Mesendoderm (in vitro differentiated cells): ENCODE data around the gene NUAK2.
"Not testable (repeated sequence)": the region's sequence is repeated elsewhere in the genome, so short reads cannot be mapped to it uniquely, and the experiment has no call there.

Experiments used
- DNase-seq: peaks from one replicate; pipeline ENCODE4 v3.0.0; 2013
- H2AK5ac ChIP-seq: 2 replicates; pipeline ENCODE4 v1.6.1; 2013; ENCODE audit warnings: low read length, inconsistent platforms
- H2BK120ac ChIP-seq: 2 replicates; pipeline ENCODE4 v1.6.1; 2013; ENCODE audit warnings: low read depth, mild to moderate bottlenecking, low read length, moderate library complexity, mixed read lengths
- H2BK15ac ChIP-seq: replicated peaks from 2 replicates; pipeline ENCODE4 v1.6.1; 2013; ENCODE audit warnings: low read depth, mild to moderate bottlenecking, moderate library complexity
- H2BK5ac ChIP-seq: 2 replicates; pipeline ENCODE4 v1.6.1; 2013; ENCODE audit warnings: low read length, inconsistent platforms
- H3K18ac ChIP-seq: 2 replicates; pipeline ENCODE4 v1.6.1; 2013; ENCODE audit warnings: mild to moderate bottlenecking, low read length, mixed read lengths
- H3K23ac ChIP-seq: one replicate; pipeline ENCODE4 v1.6.1; 2013; ENCODE audit warnings: low read length
- H3K27ac ChIP-seq: 2 replicates; pipeline ENCODE4 v1.5.1; 2013; ENCODE audit warnings: low read depth, mild to moderate bottlenecking, inconsistent platforms, low read length, moderate library complexity
- H3K27me3 ChIP-seq: 2 replicates; pipeline ENCODE4 v1.6.1; 2013; ENCODE audit warnings: low read length, control low read depth, mild to moderate bottlenecking, inconsistent platforms; ENCODE audit not compliant: insufficient read depth, poor library complexity
- H3K36me3 ChIP-seq: 2 replicates; pipeline ENCODE4 v1.6.1; 2013; ENCODE audit warnings: low read length, inconsistent platforms; ENCODE audit not compliant: control insufficient read depth, insufficient read depth
- H3K4ac ChIP-seq: one replicate; pipeline ENCODE4 v1.6.1; 2013; ENCODE audit warnings: low read depth, mild to moderate bottlenecking, low read length, moderate library complexity
- H3K4me1 ChIP-seq: 2 replicates; pipeline ENCODE4 v1.6.1; 2013; ENCODE audit warnings: low read depth, low read length, inconsistent platforms; ENCODE audit not compliant: control insufficient read depth
- H3K4me2 ChIP-seq: 2 replicates; pipeline ENCODE4 v1.6.1; 2013; ENCODE audit warnings: low read length
- H3K4me3 ChIP-seq: 2 replicates; pipeline ENCODE4 v1.5.1; 2013; ENCODE audit warnings: mild to moderate bottlenecking, low read length
- H3K56ac ChIP-seq: one replicate; pipeline ENCODE4 v1.6.1; 2013; ENCODE audit warnings: low read length
- H3K79me1 ChIP-seq: 2 replicates; pipeline ENCODE4 v1.6.1; 2013; ENCODE audit warnings: low read length, inconsistent platforms
- H3K79me2 ChIP-seq: 2 replicates; pipeline ENCODE4 v1.6.1; 2013; ENCODE audit warnings: mild to moderate bottlenecking, low read length; ENCODE audit not compliant: control insufficient read depth, insufficient read depth
- H3K9ac ChIP-seq: 2 replicates; pipeline ENCODE4 v1.6.1; 2013; ENCODE audit warnings: low read length, inconsistent platforms
- H4K5ac ChIP-seq: one replicate; pipeline ENCODE4 v1.6.1; 2013; ENCODE audit warnings: low read length
- H4K8ac ChIP-seq: one replicate; pipeline ENCODE4 v1.6.1; 2013; ENCODE audit warnings: low read depth, mild to moderate bottlenecking, control low read depth, low read length, moderate library complexity
- WGBS: extraction: QIAGEN DNeasy Blood & Tissue Kit; methylation state at CpG from one replicate; pipeline ENCODE4 v1.1.7; 2013; ENCODE audit warnings: low lambda C conversion rate, missing lambda C conversion rate; ENCODE audit not compliant: insufficient coverage; ENCODE audit errors: extremely low coverage; 5-methylcytosine and 5-hydroxymethylcytosine counted together

The NUAK2 gene

DNA sequence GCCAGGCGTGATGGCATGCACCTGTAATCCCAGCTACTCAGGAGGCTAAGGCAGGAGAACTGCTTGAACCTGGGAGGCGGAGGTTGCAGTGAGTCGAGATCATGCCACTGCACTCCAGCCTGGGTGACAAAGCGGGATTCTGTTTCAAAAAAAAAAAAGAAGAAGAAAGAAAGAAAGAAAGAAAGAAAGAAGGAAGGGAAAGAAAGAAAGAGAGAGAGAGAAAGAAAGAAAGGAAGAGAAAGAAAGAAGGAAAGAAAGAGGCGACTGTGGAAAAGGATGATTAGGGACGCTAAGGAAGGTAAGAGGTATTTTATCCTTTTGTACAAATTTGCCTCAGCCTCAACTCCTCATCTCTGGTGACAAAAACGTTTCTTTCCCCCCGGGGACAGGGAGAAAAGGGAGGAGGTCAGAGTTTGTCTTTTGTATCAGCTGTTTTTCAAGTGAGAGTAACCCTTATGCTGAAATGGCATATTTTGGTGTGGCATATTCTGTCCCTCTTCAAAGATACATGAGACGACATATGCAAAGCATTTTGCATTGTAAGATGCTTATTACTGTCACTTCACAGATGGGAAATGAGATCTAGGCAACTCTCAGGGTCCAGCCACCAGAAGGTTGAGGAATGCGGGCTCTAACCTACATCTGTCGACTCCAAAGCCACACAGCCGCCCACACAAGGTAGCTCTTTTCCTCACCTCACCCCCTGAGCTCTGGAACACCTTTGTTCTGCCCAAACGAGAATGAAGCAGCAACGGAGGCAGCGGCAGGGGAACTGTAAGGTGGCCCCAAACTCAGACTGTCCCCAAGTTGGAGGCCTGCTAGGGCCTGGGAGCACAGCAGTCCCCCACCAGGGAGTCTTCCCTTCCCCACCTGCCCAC is 38.0 kb downstream of the NUAK2 start:
- Histone ChIP-seq H3K36me3 (no peaks in the 10 kb centered on the region), H2BK5ac (peak overlapping the region; percentile 72), H3K79me2 (no peaks in the 10 kb centered on the region), H3K4ac (peak overlapping the region; percentile 90), H3K4me1 (peaks cover 20% of the 10 kb centered on the region), H3K4me2 (no peak overlapping the region), H4K5ac (no peak overlapping the region), H2BK15ac (no peak overlapping the region), H3K18ac (peak overlapping the region; percentile 81), H2AK5ac (no peak overlapping the region), H2BK120ac (peak overlapping the region; percentile 19), H3K27ac (peak overlapping the region; percentile 46), H3K79me1 (no peaks in the 10 kb centered on the region), H4K8ac (no peak overlapping the region), H3K9ac (no peak overlapping the region), H3K27me3 (no peaks in the 10 kb centered on the region), H3K56ac (peak overlapping the region; percentile 81), H3K23ac (no peak overlapping the region), H3K4me3 (no peak overlapping the region)
- no peak for DNase-seq
- no CpG with 5 or more reads among the region's 15 CpGs for WGBS

DNA sequence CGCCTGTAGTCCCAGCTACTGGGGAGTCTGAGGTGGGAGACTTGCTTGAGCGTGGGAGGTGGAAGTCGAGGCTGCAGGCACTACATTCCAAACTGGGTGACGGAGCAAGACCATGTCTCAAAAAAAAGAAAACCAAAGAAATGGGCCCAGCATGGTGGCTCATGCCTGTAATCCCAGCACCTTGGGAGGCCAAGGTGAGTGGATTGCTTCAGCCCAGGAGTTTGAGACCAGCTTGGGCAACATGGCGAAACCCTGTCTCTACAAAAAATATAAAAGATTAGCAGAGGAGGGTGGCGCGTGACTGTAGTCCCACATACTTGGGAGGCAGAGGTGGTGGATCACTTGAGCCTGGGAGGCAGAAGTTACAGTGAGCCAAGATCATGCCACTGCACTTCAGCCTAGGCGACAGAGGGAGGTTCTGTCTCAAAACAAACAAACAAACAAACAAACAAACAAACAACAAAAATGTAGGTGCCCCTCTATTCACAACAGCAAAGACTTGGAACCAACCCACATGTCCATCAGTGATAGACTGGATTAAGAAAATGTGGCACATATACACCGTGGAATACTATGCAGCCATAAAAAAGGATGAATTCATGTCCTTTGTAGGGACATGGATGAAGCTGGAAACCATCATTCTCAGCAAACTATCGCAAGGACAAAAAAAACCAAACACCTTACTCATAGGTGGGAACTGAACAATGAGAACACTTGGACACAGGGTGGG is 40.7 kb downstream of the NUAK2 start:
- WGBS: no CpG with 5 or more reads among the region's 10 CpGs
- H3K36me3 ChIP-seq, H2AK5ac ChIP-seq, H4K5ac ChIP-seq, H3K4me3 ChIP-seq, H3K23ac ChIP-seq, H2BK5ac ChIP-seq, H3K79me1 ChIP-seq, H2BK15ac ChIP-seq, DNase-seq, H4K8ac ChIP-seq, H3K18ac ChIP-seq, H3K27me3 ChIP-seq, H3K79me2 ChIP-seq, H3K9ac ChIP-seq, H2BK120ac ChIP-seq, H3K4ac ChIP-seq, H3K27ac ChIP-seq, H3K56ac ChIP-seq, H3K4me2 ChIP-seq: not testable (repeated sequence)
- peaks cover 10% of the 10 kb centered on the region for H3K4me1 ChIP-seq

DNA sequence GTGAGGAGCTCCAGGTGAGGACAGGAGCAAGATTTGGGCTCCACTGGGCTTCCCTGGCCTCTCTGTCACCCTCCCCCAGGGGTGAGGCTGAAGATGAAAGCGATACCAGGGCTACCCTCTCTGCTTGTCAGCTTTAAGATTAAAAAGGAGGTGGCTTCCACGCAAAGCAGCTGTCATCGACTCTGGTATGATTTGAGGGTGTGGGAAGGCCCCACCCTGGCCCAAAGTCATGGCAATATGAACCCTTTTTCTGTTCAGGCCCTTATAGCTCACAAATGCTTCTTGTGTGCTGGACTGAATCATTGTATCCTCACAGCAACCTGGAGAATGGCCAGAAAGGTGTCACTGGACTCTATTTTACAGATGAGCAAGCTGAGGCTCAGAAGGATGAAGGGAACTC is 41.6 kb downstream of the NUAK2 start:
- Histone ChIP-seq H4K5ac (no peak overlapping the region), H4K8ac (no peak overlapping the region), H3K56ac (no peak overlapping the region), H3K79me2 (no peaks in the 10 kb centered on the region), H3K9ac (no peak overlapping the region), H2BK15ac (no peak overlapping the region), H3K23ac (no peak overlapping the region), H3K18ac (no peak overlapping the region), H2AK5ac (no peak overlapping the region), H2BK5ac (no peak overlapping the region), H3K27ac (no peak overlapping the region), H3K4me2 (no peak overlapping the region), H3K4me1 (peaks cover 8% of the 10 kb centered on the region), H3K36me3 (no peaks in the 10 kb centered on the region), H3K27me3 (no peaks in the 10 kb centered on the region), H3K79me1 (no peaks in the 10 kb centered on the region), H2BK120ac (no peak overlapping the region), H3K4me3 (no peak overlapping the region), H3K4ac (no peak overlapping the region)
- WGBS: no CpG with 5 or more reads among the region's 3 CpGs
- DNase-seq: no peak

DNA sequence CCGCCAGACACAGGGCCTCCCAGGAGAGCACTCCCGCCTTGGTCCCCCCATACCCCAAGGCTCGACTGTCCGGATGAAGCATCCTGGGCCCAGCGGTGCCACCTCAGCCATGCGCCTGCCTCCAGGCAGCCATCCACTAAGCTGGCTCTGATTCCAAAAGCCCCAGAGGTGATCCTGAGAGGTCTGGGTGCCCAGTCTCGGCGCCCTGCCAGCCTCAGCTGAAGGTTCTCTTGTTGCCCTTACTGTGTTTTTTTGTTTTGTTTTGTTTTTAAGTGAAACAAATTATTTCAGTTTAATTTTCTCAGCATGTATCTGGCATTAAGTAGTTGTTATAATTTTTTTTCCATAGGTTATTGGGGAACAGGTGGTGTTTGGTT is 44.9 kb downstream of the NUAK2 start:
- peak overlapping the region; percentile 37 for H3K4ac ChIP-seq
- H2AK5ac ChIP-seq: no peak overlapping the region
- H2BK15ac ChIP-seq: no peak overlapping the region
- no peak overlapping the region for H3K18ac ChIP-seq
- no peaks in the 10 kb centered on the region for H3K79me2 ChIP-seq
- H2BK120ac ChIP-seq: no peak overlapping the region
- H2BK5ac ChIP-seq: no peak overlapping the region
- no peaks in the 10 kb centered on the region for H3K79me1 ChIP-seq
- no peak overlapping the region for H3K4me2 ChIP-seq
- no peak overlapping the region for H4K5ac ChIP-seq
- no peaks in the 10 kb centered on the region for H3K36me3 ChIP-seq
- no peak for DNase-seq
- no peaks in the 10 kb centered on the region for H3K27me3 ChIP-seq
- no peaks in the 10 kb centered on the region for H3K4me1 ChIP-seq
- H3K56ac ChIP-seq: no peak overlapping the region
- H3K27ac ChIP-seq: no peak overlapping the region
- no peak overlapping the region for H3K23ac ChIP-seq
- H4K8ac ChIP-seq: no peak overlapping the region
- no peak overlapping the region for H3K4me3 ChIP-seq
- no CpG with 5 or more reads among the region's 8 CpGs for WGBS
- H3K9ac ChIP-seq: no peak overlapping the region

DNA sequence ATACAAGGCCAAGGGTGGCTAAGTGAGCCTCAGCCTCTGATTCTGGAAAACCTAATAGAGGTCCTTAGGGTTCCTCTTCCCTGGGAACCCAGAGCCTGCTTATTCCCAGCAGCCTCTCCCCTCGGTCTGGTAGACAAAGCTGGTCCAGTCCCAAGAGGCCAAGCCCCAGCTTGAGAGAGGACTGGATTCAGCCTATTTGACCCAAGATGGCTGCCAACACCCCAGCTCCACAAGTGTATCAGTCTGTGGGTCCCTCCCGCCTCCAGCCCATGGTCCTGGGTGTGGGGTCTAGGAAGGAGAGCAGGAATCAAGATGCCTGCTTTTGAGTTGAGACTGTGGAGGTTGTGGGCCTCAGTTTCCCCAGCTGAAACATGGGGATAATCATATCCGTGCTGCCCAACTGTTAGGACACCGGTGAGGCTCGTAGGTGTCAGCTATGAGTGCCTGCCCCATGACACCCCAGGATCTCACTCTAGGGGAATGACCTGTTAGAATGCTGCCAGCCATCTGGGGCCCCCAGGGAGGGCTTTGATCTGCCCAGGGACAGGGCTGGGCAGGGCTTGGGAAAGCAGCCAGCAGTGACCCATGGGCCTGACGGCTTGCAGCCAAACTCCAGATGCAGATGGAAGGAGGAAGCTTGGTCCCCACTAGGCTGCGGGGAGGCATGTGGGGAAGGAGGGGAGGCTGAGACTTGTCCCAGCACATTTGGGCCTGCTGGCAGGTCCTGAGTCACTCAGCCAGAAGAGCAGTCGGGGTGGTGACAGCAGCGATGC is 45.4 kb downstream of the NUAK2 start:
- Histone ChIP-seq H3K9ac (no peak overlapping the region), H3K27me3 (no peaks in the 10 kb centered on the region), H2BK120ac (no peak overlapping the region), H3K27ac (no peak overlapping the region), H3K4me2 (no peak overlapping the region), H3K4me1 (no peaks in the 10 kb centered on the region), H2BK15ac (no peak overlapping the region), H3K36me3 (no peaks in the 10 kb centered on the region), H4K8ac (no peak overlapping the region), H2AK5ac (peak overlapping the region; percentile 22), H3K79me1 (no peaks in the 10 kb centered on the region), H4K5ac (no peak overlapping the region), H3K18ac (no peak overlapping the region), H3K4me3 (no peak overlapping the region), H3K23ac (no peak overlapping the region), H2BK5ac (no peak overlapping the region), H3K79me2 (no peaks in the 10 kb centered on the region), H3K4ac (peak overlapping the region; percentile 37), H3K56ac (no peak overlapping the region)
- DNase-seq: no peak
- WGBS: no CpG with 5 or more reads among the region's 9 CpGs
